Hair follicular keratinocyte (primary cell): ENCODE data around the gene AKR1D1. TPM values are rescaled to one million over a fixed set of nuclear protein-coding genes. Genes with fewer than 3 reads are reported as not detected.

ENCODE experiments used
- total RNA-seq: library from RNA; depleted of rRNA; stranded (reverse); fragments of >200 nt; gene quantifications from 2 replicates; pipeline ENCODE4 v1.2.3, GENCODE V29; 2015

AKR1D1 gene, protein sequence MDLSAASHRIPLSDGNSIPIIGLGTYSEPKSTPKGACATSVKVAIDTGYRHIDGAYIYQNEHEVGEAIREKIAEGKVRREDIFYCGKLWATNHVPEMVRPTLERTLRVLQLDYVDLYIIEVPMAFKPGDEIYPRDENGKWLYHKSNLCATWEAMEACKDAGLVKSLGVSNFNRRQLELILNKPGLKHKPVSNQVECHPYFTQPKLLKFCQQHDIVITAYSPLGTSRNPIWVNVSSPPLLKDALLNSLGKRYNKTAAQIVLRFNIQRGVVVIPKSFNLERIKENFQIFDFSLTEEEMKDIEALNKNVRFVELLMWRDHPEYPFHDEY
- total RNA-seq, result not detected in 2 replicates

DNA sequence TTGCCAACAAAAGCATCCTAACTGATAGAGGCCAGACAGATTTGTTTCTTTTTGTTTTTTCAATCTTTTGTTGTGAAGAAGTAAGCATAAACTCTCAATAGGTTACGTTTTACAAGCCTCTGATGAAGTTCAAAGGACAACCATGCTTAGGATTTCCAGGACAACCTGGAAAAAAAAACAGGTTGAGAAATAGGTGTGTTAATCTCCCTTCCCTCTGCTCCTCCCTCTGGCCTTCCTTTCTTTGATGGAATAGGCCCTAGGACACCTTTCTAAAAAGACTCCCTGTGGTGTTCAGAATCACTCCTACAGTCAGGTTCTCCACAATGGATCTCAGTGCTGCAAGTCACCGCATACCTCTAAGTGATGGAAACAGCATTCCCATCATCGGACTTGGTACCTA lies at the start of gene AKR1D1:
AKR1D1 (plus strand) TSS at position 264 of the 400 bp plus-strand sequence; CDS start at position 324, 60 bp downstream.

Other genes starting within 250 kb of the AKR1D1 start
- under 0.01 TPM in 1 of 2 replicates, not detected in the other for gene DGKI, start 229.5 kb upstream of the AKR1D1 start, total RNA-seq
- gene CREB3L2, start 74.4 kb upstream of the AKR1D1 start, total RNA-seq, result 16.3 and 19.9 TPM in 2 replicates